ENCODE results near the gene DPPA2. TPM values are rescaled to one million over a fixed set of nuclear protein-coding genes. Genes with fewer than 3 reads are reported as not detected.

Gene DPPA2
- total RNA-seq, 1 donor from 2014 or later: not detected

DNA sequence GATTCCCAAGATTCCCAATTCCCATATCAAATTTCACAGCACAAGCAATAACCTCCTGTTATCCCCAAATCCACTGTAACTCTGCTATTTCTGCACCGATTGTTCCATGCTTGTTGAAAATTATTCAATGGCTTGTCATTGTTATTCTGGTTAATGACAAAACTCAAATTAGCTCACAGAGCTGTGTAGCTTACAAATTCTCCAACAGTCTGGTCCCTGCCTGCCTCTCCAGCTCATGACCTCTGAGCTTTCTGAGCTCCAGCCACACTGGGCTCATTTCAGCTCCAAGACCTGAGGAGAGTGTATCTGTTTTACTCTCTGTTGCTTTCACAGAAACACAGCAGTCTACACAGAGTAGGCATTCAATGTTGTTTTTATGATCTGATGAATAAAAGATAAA, 3.3 kb downstream of the DPPA2 start:
- no peak for DNase-seq

DNA sequence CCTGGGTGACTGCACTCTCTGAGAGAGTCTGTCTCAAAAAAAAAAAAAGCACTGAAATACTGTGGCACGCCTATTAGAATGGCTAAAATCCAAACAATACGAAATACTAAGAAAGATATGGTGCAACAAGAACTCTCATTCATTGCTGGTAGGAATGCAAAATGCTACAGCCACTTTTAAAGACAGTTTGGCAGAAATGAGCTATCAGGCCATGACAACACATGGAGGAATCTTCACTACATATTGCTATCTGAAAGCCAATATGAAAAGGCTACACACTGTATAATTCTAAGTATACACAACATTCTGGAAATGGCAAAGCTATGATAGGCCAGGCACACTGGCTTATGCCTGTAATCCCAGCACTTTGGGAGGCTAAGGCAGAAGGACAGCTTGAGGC, 18.8 kb downstream of the DPPA2 start:
- DNase-seq: no peak

DNA sequence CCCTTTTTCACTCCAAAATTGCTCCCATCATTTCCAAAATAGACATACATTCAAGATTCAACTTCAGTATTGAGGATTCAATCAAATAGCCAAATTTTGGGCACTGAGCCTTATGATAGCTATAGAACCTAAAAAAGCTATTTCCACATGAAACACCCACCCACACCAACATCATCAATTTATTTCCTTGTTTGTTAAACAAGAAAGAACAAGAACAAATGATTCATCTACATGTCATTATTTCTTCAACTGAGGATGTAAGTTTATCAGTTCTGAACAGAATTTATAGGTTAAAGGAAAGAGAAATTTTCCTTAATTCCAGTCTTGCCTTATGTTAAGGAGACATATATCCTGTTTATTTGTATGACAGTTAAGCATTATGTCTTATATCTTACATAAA, 32.2 kb downstream of the DPPA2 start:
- DNase-seq: no peak

DNA sequence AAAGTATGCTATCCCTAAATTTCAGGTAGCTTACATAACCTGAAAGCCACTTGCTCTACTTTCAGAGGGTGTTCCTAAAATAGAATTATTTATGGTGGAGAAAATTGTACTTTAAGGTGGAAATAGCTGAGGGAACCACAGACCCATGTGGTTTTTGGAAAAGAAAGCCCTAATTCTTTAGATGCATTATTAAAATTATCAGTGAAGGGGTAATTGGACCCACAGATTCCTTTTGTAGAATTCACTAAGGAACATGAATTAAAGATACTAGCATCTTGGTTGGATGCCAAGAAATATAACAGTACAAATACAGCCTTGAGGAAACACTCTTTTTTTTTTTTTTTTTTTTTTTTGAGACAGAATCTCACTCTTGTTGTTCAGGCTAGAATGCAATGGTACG, 37.8 kb downstream of the DPPA2 start:
- no peak for DNase-seq

DNA sequence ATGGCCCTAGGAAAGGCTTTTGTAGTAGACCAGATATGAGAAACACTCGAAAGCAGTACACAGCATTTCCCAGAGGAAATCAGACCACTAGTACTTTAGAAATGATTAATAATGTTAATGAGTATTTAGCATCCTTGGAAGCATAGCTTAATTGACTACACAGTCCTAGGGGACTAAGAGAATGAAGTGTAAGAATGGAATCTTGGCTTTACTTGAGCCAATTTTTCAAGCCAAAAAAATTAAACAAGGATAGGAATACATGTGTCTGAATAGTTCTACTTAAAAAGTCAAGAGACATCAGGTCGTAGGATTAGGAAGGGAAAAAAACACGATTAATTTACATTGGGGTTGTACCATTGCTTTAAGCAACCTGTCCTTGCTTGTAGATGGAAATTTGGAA, 38.2 kb downstream of the DPPA2 start:
- no peak for DNase-seq

DNA sequence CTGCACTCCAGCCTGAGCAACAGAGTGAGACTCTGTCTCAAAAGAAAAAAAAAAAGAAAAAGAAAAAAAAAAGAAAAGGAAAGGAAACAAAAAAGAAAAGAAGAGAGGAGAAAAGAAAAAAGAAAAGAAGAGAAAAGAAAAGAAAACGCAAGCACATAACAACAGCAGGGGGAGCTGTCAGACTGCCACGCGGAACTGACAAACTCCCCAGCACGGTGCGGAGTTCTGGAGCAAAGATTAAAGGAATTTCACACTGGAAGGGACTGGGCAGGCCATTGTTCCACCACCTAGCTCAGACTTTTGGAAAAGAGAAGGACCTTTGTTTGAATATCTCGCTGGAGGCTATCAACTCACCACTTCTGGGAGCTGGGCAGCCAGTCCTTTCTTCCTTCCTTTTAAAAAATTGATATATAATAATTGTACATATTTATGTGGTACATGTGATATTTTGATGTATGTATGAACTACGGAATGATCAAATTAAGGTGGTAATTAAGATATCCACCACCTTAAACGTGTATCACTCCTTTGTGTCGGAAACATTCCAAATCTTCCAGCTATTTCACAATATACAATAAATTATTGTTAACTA, 40.5 kb downstream of the DPPA2 start:
- DNase-seq: peak; percentile 19

DNA sequence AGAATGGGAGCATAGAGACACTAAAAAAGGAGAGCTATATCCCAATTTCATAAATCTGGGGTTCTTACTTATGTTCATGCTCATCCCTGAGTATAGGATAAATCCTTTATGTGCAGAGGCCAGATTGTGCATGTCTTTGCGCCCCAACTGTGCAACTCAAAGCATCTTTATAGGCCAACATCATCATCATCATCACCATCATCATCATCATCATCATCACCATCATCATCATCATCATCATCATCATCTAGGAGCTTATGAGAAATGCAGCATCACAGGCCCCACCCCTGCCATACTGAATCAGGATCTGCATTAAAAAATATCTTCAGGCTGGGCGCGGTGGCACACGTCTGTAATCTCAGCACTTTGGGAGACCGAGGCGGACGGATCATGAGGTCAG, 45.5 kb downstream of the DPPA2 start:
- DNase-seq: no peak

DNA sequence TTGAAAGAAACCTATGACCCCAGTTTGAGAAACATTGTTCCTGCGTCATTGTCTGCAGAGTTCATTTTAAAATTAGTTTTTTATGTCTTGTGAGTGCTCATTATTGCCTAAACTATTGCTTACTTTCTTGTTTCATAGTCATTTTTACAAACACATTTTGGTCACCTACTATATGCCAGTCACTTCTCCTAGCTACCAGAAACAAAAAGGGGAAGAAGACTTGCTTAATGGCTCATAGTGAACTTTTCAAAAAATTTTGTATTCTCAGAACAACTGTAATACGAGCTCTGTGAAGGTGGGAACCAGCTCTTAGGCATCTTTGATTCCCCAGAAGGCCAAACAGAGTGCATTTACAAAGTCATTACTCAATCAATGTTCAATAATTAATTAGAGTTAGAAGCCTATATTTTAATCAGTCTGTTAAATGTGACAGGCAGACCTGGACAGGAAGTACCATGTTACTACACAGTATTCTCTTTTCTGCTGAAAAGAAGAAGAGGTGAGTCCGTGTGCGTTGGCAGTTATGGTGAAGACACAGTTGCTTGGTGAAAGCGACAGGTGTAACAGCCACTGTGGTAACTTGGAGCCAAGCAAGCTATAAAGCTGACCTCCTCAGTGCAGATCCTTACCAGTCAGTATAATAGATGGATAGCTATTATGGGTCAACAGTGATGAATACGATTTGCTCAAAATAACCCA, 46.6 kb downstream of the DPPA2 start:
- no peak for DNase-seq

DNA sequence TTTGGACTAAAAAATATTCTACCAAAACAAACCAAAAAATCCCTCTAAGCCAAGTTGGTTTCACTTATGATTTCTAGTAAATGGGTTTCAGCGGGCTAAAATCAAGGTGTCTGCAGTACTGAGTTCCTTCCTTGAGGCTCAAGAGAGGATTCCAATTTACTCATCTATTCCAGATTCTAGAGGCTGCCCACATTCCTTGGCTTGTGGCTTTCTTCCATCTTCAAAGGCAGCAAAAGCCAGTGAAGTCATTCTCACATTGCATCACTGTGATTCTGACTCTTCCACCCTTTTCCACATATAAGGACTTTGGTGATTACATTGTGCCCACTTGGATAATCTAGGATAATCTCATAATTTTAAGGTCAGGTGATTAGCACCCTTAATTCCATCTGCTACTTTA, 48.1 kb downstream of the DPPA2 start:
- DNase-seq: no peak

DNA sequence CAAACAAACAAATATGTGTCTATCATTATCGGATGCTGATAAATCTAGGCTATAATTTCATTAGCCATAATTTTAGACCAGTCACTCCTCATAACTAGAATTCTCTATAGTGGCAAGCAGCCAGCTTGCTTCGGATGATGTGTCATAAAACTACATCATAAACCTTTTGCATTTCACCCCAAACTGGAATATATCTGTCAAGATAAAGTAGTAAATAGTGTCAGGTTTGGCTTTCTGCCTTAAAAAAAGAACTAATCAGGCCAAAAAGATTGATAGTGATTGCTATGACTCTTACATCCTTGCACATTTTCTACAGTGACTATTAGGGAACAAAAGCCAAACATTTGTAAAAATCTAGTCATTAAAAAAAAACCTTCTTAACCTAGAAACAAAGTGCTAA, 51.0 kb downstream of the DPPA2 start:
- DNase-seq: no peak

DNA sequence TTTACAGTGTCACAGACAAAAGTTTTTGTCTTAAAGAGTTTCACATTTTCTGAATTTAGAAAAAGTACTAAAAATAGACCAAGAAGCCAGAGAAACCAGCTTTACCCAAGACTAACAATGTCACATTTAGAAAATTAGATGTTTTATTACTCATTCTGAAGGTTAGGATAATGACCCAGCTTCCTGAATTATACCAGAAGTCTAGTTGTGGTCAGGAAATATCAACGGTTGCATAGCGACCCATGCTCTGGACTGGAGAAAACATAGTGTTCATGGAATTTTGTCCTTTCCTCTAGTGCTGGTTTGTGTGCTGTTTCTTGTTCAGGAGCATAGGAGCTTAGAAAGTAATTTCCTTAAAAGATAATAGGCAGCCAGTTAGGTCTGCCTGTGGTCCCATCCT, 59.0 kb downstream of the DPPA2 start:
- DNase-seq: peak; percentile 37

DNA sequence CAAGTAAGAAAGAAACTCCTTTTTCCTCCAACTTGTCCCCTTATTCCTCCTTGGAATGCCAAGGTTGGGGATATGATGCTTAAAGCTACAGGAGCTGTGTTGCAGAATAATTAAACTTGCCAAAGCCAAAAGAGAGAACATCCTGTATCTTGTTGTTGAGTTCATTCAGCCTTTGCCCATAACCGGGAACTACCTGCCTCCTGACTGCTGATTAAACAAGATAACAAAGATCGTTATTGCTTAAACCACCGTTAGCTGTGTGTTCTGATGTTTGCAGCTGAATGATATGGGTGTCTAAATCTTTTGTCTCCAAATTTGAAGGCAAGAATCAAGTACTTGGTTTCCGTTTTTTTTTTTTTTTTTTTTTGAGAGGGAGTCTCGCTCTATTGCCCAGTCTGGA, 61.5 kb downstream of the DPPA2 start:
- DNase-seq: no peak

DNA sequence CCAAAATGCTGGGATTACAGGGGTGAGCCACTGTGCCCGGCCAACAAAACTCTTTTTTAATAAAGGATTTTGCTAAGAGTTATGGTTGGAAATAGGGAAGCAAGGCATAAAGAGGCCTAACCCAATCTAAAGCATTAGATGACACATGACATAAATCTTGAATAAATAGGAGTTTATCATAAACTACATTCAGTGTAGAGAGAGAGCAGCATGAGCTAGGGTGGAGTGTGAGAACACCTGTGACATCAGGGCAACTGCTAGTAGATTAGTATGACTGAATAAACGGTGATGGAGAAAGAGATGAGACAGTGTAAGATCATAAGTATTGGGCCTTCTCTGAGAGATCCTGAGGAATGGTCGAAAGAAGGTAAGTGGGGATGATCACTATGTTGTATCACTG, 63.7 kb downstream of the DPPA2 start:
- DNase-seq: no peak

Other genes with a start within 250 kb of the DPPA2 start
- not detected in 2 replicates for gene MORC1, start 198.4 kb downstream of the DPPA2 start, total RNA-seq
- gene C3orf85, start 179.8 kb downstream of the DPPA2 start, total RNA-seq: not detected in 2 replicates
- gene DPPA4, start 21.0 kb upstream of the DPPA2 start, total RNA-seq: not detected in 2 replicates